HG03097 (cell line): ENCODE measurements around the gene RALGPS1.

Experiments used
- ATAC-seq: cut with Tn5 transposase; IDR thresholded peaks from one replicate; pipeline ENCODE4 v1.9.1; 2021; ENCODE audit not compliant: unreplicated experiment, low FRiP score

The RALGPS1 gene

DNA sequence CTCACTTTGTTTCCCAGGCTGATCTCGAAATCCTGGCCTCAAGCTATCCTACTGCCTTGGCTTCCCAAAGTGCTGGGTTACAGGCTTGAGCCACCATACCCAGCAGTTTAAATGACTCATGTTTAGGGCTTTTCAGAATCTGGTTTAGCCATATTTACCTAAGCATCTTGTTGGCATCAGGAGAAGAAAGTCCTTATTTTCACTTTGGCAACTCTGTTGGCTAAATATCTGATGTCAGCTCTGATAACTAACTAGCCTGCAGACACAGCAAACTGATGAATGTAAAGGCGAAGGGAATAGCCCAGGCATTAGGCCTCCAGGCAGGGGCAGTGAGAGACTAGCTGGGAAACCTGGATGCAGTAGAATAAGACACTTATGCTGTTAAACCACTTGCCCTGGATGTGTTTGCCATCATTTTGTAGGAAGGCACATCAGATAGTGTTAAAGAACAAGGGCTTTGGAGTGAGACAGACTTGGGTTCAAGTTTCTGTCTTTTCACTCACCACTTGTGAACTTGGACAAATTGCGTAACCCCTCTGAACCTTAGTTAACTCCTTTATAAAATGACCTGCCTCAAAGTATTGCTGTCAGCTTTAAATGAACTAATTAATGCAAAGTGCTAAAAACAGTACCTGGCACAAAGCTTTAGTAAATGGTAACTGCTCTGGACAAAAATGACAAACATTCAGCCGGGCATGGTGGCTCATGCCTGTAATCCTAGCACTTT, 315.3 kb downstream of the RALGPS1 start:
- no peak for ATAC-seq

DNA sequence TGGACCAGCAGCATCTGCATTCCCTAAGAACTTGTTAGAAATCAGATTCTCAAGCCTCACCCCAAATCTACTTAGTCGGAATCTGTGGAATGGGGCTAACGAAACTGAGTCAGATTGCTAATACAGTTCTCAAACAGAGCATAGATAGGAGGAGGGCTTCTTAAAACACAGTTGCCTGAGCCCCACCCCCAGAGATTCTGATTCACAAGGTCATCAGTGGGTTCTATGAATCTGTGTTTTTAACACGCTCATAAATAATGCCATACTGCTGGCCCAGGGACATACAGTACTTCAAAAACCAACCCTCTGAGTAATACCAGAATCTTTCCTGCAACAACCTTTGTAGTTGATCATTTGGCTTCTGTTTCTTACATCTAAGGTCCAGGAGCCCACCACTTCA, 317.1 kb downstream of the RALGPS1 start:
- no peak for ATAC-seq

DNA sequence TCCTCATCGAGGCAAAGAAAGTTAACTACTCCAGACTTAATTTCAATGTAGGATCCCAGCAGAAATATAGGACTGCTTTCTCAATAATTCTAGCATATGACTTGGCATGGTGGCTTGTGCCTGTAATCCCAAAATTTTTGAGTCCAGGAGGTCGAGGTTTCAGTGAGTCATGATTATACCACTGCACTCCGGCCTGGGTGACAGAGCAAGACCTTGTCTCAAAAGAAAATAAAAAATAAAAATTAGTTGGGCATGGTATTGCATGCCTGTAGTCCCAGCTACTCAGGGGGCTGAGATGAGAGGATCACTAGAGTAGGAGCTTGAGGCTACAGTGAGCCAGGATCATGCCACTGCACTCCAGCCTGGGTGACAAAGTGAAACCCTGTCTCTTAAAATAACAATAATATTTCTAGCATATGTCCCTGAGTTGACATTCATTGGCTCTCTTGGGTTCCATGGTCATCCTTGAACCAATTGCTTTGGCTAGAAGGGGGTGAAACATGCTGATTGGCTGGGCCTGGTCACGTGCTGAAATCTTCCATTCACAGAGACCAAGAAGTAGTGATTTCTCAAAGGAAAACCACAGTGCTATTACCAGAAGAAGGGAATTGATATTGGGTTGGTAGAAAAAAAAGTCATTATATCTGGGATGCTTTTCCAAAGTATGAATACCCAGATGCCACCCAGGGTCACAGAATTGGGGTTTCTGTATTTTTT, 318.4 kb downstream of the RALGPS1 start:
- no peak for ATAC-seq

DNA sequence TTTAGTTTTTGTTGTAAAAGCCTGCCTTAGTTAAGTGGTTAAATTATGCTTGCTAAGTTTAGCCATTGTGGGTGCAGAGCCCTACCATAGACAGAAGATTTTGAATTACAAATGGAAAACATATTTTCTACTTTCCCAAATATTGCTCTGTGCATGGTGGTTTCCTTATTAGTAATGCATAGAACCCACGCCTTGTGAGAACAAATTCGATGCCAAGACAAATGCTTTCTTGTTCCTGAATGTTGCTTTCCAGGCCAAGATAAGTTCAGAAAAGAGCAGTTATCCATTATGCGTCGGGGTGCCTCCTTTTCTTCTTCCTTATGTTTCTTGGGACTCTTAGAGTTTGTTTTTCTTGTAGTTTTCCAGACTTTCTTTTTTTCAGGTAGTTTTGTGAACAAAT, 319.0 kb downstream of the RALGPS1 start:
- ATAC-seq, result no peak

DNA sequence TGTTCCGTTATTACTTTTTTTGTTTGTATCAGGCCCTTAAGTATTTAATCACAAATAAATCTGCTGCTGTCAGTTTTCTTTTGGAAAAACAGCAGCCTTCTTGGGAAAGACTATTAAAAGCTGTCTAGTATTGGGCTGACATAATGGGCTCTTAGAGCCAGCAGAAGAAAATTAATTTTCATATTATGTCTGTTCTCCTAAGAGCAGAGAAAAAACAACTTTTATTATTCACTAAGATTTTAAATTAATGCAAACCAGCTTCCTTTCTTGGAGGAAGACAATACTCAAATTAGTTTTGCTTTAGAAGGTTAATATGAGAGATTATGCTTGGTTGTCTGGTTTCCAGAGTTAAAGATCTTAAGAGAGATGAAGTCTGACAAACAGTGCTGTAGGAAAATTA, 319.4 kb downstream of the RALGPS1 start:
- ATAC-seq, result no peak

DNA sequence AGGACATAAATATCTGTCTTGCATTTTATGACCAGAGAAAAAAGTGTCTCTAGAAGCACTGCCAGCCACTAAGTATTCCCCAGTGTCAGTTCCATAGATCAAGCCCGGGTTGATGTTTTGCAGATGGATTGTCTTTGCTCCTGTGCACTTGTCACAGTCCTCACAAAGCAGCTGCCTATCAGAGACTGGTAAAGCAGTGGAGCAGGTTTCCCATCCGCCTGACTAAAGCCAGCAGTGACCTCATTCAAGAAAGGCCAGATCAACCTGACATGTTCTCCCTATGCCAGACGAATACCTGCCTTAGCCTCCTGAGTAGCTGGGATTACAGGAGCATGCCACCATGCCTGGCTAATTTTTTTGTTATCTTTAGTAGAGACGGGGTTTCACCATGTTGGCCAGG, 323.2 kb downstream of the RALGPS1 start:
- ATAC-seq, result no peak

DNA sequence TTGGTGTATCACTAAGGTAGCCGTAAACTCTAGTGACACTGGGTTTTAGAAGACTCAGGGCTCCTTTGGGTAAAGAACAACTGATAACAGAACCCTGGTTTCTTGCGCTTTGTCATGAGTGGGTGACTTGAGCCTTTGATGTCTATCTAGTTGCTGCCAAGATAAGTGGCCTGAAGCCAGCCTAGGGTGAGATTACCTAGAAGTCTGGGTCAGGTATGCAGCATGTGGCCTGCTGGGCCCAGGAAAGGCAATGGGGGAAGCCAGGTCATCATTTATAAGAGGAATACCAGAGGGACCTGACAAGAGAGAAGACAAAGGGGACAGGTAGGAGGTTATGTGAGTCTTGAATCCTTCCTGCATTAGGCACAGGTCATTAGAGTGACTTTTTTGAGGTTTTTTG, 326.8 kb downstream of the RALGPS1 start:
- ATAC-seq, result no peak

DNA sequence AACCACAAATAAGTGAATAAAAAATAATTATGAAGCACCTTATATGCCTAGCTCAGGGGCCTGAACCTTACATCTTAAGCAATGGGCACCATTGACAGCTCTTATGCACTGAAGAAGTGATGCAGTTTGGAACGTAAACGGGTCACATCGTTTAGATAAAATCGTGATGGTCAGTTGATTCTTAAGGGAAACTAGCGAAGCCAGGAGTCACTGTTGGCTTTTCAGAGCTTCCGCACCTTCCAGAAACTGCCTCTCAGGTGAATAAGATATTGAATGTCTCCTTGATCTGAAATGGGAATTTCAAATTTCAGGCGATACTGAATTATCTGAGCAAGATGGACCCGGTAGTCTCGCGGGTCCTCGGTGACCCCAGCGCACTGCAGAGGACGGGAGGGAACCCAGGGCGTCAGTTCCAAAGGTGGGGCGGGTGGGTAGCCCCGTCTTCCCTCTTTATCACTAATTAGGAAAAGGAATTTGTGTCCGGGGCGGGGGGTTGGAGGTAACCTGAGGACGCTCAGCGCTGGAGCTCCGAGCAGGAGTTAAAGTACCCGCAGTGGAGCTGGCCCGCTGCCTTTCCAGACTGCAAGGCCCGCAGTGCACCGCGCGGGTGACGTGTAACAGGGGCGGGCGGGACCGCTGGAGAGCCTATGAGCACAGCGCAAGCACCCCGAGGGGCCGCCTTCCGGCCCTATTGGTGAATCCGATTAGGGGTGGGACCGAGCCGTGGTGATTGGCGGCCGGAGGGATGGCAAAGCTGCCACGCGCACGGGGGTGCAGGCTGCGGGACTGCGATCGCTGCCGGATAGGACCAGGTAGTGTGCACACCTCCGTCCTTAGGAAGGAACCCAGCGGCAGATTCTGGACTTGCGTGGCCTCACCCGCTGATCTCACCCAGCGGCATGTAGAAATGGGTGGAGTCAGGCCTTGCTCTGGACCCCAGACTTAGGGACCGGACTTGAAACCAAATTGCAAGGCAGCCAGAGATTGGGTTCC, 330.3 kb downstream of the RALGPS1 start:
- peak; percentile 99 for ATAC-seq

DNA sequence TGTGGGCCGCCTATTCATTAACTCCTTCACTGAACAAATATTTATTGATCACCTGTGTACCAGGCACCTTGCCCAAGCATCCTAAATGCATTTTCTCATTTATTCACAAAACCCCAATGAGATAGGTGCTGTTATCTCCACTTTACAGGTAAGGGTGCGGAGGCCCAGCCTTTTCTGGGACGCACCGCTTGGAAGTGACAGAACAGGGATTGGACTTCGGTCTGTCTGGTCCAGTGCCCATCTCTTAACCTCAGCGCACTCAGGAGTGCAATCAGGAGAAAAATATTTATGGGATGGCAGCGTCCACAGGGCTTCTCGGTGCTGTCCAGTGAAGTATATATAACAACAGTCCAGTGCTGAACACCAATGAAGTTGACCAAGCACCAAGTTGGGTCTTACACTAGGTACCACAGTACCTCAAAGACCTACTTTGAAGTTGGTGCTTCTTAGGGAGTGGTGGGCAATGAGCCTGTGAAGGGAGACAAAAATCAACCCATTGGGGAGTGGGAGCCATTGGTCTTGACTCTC, 331.1 kb downstream of the RALGPS1 start:
- no peak for ATAC-seq

DNA sequence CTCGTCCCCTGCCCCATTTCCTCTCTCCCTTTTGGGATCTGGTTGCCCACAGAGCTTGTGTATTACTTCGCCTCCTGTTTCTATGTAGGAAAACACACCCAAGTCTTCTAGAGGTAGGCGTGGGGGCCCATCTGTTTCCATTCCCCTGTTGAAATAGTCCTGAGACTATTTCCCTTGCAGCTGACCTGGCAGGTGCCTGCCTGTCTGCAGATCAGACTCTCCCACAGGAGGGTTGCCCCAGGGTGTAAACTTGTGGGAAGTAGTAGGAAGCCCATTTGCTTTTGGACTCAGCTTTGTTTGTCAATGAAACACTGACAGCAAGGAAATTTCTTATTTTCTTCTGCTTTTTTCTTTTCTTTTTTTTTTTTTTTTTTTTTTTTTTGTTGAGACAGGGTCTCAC, 333.7 kb downstream of the RALGPS1 start:
- ATAC-seq, result no peak

DNA sequence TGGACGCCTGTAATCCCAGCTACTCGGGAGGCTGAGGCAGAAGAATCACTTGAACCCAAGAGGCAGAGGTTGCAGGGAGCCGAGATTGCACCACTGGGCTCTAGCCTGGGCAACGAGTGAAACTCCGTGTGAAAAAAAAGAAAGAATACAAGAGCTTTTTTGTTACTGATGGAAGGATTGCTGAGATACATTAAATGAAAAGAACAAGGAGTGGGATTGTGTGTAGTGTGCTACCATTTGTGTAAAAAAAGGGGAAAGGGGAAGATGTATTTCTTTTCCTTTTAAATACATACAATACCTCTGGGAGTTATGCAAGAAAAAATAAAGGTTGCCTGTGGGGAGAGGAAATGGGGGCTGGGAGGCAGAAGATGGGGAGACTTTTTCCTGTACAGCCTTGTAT, 335.3 kb downstream of the RALGPS1 start:
- no peak for ATAC-seq

DNA sequence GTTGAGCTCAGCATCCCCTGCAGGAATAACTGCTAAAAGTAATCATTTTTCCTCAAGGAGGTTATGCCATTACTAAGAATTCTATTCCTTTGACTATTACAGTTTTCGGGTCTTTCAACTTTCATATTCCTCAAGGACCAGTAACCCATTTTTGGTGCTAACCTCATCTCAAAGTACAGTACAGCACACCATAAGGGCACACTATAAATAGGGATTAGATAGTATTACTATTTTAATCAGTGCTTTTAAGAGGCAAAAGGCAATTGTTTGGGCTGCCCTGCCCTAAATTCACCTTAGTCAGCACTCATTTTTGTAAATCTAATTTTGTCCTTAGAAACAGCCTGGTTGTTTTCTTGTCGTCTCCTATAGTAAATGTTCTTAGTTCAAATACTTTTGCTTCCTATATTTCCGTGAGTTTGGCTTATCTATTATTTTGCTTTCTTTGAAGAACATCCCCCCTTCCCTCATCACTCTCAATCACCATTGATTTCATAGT, 336.4 kb downstream of the RALGPS1 start:
- ATAC-seq, result no peak

DNA sequence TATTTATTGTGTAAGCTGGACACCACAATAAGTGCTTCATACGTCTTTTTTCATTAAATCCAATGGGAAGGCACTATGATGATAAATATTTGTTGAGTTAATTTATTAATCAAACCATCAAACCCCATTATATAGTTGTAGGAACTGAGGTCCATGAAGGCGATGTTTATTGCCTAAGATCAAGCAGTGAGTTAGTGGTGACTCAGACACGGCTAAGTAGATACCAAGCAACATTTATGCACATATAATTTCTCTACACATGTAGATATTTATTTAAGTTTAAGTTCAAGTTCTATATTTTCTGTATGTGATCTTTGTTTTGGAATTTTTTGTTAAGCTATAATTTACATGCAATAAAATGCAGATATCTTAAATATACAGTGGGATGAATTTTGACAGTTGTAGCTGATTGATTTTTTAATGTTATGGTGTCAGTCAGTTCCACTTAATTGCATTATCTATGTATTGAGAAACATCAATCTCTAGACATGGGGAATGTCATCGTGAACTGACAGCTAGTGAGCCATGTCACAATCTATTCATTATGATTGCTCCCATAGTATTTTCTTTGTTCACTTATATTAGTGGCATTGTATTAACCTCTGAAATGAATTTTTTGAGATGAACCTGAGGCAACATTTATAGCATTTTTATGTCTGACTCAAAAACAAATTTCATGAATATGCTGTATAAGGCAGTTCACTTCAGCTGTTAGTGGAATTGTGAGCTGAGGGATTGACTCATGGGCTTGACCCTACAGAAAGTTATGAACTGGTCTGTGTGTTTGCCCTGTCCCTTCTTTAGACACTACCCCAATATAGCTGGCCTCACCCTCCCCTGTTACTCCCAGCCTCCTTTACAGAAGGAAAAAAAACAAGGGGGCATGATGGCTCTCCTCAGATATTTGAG, 338.1 kb downstream of the RALGPS1 start:
- no peak for ATAC-seq

DNA sequence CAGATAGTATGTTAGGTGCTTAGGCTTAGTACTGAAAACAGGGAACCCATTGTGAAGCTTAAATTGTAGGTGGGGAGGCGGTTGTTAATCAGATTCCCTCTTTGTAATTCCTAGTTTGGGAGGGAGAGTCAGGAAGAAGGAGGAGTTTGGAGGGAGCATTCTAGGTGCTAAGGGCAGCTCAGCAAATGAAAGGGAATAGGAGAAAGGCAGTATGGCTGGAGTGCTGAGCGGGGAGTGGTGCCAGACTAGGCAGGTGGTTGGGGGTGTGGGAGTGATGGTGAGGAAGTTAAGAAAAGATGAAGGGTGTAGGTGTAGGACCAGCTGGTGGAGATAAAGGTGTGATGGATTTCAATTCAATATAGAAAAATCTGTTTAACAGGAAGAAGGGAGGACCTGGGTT, 338.9 kb downstream of the RALGPS1 start:
- no peak for ATAC-seq

DNA sequence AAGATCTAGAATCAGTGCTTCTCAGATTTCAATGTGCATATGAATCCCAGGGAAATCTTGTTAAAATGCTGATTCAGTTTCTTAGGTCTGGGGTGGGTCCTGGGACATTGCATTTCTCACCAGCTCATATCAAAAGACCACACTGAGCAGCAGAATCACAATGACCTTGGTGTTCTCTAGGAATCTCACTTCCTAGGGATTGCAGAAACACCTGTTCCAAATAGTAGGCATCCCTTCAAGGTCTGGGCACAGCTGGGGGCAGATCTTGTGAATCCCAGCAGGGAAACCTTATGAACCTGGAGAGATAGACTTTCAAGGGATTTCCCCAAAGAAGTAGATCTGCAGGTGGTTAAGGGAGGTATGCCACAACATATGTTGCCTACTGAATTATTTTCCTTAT, 341.1 kb downstream of the RALGPS1 start:
- no peak for ATAC-seq

DNA sequence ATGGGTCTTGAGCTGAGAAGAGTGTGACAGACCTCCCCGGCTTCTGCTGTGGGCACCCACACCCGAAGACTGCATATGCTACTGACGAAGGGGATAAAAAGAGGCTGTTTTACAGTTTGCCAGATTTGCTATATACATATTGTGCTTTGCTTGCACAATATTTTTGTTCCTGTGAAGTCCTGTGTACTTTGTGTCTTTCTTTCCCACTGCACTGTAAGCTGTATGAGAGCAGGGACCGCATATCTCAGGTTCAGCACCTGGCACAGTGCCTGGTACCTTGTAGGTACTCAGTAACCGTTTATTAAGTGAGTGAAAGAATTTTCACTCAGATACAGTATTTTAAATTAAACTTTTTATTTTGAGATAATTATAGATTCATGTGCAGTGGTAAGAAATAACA, 341.7 kb downstream of the RALGPS1 start:
- ATAC-seq, result no peak

DNA sequence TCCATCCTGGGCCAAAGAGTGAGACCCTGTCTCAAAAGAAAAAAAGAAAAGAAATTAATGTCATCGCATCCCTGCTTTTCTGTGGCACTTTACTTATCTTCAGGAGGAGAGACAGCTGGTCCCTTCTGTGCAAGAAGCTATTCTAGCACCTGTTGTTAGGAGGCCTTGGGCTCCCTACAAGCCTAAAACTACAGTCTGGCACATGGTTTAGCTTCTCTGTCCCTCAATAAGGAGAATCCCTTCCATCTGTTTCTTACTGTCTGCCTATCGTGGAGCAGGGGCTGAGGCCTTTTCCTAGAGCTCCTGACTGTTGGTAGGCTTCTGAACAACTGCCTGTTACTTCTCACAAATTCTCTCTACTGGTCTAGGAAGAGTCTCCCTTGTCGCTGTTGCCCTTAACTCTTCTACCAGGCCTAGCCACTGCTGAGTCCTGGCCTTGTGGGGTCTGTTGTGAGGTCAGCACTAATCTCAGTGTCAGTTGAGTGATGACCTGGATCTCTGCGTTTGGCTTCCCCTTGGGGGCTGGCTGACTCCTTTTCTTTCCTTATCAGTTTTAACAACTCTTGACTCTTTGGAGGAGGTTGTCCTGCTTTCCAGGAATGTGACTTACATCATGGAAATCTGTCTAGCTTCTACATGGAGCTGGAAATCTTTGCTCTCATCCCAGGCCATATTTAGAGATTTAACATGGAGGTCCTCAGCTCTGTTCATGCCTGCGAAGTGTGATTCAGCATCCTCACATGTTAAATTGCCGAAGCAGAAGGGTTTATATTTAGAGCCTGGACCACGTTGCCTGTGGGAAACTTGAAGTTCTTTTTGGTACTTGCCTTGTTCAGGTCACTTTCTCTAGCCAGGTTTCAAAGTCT, 344.3 kb downstream of the RALGPS1 start:
- no peak for ATAC-seq

DNA sequence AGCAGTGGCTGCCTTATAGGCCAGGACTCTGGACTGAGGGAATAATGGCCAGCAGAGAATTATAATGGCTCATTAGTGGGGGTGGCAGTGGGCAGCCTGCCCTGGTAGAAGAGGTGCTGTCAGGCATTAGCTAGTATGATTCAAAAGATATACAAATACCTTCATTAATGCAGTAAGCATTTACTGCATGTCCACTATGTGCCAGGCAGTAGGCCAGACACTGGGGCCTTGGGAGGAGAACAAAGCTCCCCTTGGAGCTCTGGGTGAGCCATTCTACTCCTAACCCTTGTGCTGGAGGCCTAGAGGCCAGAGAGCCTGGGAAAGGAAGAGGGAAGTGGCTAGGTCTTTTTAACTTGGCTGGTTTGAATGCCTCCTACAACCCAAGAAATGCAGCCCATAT, 348.0 kb downstream of the RALGPS1 start:
- no peak for ATAC-seq

DNA sequence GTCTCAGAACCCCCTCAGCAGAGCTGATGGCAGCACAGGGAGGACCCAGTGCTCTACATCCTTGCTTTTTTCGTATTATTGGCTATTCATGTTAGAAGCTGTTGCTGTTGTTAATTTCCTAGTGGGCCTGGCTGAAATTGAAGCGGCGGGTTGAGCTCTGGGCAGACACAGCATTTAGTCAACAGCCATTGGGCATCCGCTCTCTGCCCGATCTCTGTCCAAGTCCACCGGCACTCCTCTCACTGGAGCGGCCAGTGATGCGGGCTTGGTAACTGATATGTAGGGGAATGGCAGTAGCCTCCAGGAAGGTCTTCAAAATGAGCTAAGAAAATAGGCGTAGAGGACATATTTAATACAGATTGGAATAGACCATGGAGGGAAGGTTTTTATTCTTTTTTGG, 348.7 kb downstream of the RALGPS1 start:
- ATAC-seq, result no peak
